GM12874 (cell line): ENCODE data around the gene ARID4B.

Experiments used
- TF ChIP-seq, protein P1 (sequence below): IDR thresholded peaks from 2 replicates; pipeline ENCODE4 v1.5.1; 2011; ENCODE audit warnings: low read depth, mild to moderate bottlenecking, control low read depth, low read length, moderate library complexity; ENCODE audit not compliant: insufficient read depth

Gene ARID4B

DNA sequence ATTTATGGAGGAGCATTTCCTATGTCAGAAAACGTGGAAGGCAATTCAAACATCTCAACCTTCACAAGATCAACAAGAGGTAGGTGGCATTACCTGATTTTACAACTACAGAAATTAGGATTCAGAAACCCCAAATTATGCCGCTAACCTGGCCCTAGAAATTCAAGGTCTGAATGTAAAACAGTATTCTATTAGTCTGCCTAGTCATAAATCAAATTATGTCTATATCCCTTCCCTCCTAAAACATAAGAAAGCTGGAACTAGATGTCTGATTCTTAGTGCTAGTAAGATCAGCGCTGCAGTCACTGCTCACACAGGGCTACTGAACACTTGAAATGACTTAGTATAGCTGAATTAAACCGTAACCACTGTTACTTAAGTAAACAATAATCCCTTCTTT is 200.8 kb downstream of the ARID4B start:
- TF ChIP-seq, protein P1, sequence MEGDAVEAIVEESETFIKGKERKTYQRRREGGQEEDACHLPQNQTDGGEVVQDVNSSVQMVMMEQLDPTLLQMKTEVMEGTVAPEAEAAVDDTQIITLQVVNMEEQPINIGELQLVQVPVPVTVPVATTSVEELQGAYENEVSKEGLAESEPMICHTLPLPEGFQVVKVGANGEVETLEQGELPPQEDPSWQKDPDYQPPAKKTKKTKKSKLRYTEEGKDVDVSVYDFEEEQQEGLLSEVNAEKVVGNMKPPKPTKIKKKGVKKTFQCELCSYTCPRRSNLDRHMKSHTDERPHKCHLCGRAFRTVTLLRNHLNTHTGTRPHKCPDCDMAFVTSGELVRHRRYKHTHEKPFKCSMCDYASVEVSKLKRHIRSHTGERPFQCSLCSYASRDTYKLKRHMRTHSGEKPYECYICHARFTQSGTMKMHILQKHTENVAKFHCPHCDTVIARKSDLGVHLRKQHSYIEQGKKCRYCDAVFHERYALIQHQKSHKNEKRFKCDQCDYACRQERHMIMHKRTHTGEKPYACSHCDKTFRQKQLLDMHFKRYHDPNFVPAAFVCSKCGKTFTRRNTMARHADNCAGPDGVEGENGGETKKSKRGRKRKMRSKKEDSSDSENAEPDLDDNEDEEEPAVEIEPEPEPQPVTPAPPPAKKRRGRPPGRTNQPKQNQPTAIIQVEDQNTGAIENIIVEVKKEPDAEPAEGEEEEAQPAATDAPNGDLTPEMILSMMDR = no peak

DNA sequence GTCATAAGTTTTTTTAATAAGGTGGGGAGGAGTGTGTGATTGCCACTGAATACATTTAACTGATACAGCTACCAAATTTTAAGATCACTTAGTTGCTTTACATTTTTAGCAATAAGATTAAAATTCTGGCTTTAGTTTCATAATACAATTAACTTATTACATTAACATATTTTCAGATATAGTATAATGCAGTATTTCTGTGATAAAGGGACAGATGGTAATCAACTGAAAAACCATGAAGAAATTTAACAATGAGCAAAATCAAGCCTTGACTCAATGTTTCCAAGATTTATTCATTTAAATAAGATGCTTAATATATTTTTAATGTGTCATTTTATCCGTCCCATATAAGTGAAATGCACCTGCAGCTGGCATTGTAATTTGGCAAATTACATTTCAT is 203.3 kb downstream of the ARID4B start:
- TF ChIP-seq, protein P1 = no peak

DNA sequence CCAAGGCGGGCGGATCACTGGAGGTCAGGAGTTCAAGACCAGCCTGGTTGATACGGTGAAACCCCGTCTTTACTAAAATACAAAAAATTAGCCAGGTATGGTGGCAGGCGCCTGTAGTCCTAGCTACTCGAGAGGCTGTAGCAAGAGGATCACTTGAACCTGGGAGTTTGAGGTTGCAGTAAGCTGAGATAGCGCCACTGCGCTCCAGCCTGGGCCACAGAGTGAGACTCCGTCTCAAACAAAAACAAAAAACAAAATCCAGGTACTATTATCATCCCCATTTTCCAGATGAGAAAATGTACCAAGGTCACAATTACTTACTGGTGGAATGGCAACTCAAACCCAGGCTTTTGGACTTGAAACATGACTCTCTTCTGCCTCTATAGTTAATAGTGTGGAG is 203.9 kb downstream of the ARID4B start:
- TF ChIP-seq, protein P1 = no peak

DNA sequence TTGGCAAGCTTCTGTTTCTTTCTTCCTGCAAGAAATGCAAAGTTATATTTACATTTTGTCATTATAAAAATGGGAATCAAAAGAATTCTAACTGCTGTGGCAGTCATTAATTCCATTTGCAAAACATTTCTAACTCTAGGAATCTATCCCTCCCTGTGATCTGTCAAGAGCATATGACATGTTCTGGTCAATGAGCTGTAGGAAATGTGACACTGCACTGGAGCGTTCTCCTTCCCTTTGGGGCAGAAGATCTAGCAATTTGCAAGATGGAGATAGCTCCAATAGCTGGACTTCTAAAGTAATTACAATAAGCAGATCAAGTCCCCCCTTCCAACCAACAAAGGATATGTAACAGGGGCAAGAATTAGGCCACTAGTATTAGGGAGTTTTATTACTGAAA is 205.6 kb downstream of the ARID4B start:
- TF ChIP-seq, protein P1 = no peak
